Endothelial cell (in vitro differentiated cells): ENCODE measurements around the gene ADRA2B. TPM values are rescaled to one million over a fixed set of nuclear protein-coding genes. Genes with fewer than 3 reads are reported as not detected.

Experiments used
- DNase-seq: peaks from one replicate; pipeline ENCODE4 v3.0.0; 2021; ENCODE audit warnings: low spot score
- H3K27ac Mint-ChIP-seq: one replicate; pipeline ENCODE4 v1.8.0; 2021; ENCODE audit warnings: mixed read lengths, inconsistent platforms; ENCODE audit not compliant: unreplicated experiment
- H3K27me3 Mint-ChIP-seq: one replicate; pipeline ENCODE4 v1.8.0; 2021; ENCODE audit warnings: mild to moderate bottlenecking, moderate library complexity, mixed read lengths, inconsistent platforms; ENCODE audit not compliant: unreplicated experiment
- H3K36me3 Mint-ChIP-seq: one replicate; pipeline ENCODE4 v1.8.0; 2021; ENCODE audit warnings: mild to moderate bottlenecking, low read depth, mixed read lengths, inconsistent platforms; ENCODE audit not compliant: unreplicated experiment
- H3K4me1 Mint-ChIP-seq: one replicate; pipeline ENCODE4 v1.8.0; 2021; ENCODE audit warnings: mild to moderate bottlenecking, mixed read lengths, inconsistent platforms; ENCODE audit not compliant: unreplicated experiment
- H3K4me3 Mint-ChIP-seq: one replicate; pipeline ENCODE4 v1.8.0; 2021; ENCODE audit warnings: mild to moderate bottlenecking, mixed read lengths, inconsistent platforms; ENCODE audit not compliant: unreplicated experiment
- H3K9me3 Mint-ChIP-seq: one replicate; pipeline ENCODE4 v1.8.0; 2021; ENCODE audit warnings: mixed read lengths, inconsistent platforms; ENCODE audit not compliant: unreplicated experiment
- CTCF ChIP-seq: fragments of 200-600 bp; sonication (generic); IDR thresholded peaks from one replicate; pipeline ENCODE4 v1.5.0; 2021; ENCODE audit warnings: antibody characterized with exemption; ENCODE audit not compliant: unreplicated experiment
- total RNA-seq: library from RNA; stranded (reverse); fragmentation: NEBNext Ultra II Directional; extraction: Animal tissue kit (Norgen Biotek cat#: 25700); gene quantifications from one replicate; pipeline ENCODE4 v1.2.1, GENCODE V29; 2021; ENCODE audit not compliant: unreplicated experiment

The ADRA2B gene
- total RNA-seq, 1 donor from 2014 or later, result 0.46 TPM

- H3K4me3 Mint-ChIP-seq, result no peak overlapping the region
- H3K36me3 Mint-ChIP-seq, result no peaks in the 10 kb centered on the region
- peaks cover 5% of the 10 kb centered on the region for H3K4me1 Mint-ChIP-seq
- peaks cover 12% of the 10 kb centered on the region for H3K27me3 Mint-ChIP-seq
- TF ChIP-seq CTCF, result no peak
- no peaks in the 10 kb centered on the region for H3K9me3 Mint-ChIP-seq
- no peak overlapping the region for H3K27ac Mint-ChIP-seq
- no peak for DNase-seq
These were observed 18.8 kb upstream of the ADRA2B start for GRCh38 chr2:96135171-96135570.

GRCh38 chr2:96134421-96134820, 18.1 kb upstream of the ADRA2B start:
- H3K4me3 Mint-ChIP-seq, result no peak overlapping the region
- H3K27me3 Mint-ChIP-seq, result peaks cover 12% of the 10 kb centered on the region
- H3K4me1 Mint-ChIP-seq, result peaks cover 5% of the 10 kb centered on the region
- no peak for TF ChIP-seq CTCF
- H3K9me3 Mint-ChIP-seq, result no peaks in the 10 kb centered on the region
- no peaks in the 10 kb centered on the region for H3K36me3 Mint-ChIP-seq
- no peak for DNase-seq
- H3K27ac Mint-ChIP-seq, result no peak overlapping the region

GRCh38 chr2:96131813-96132745, 15.7 kb upstream of the ADRA2B start:
- H3K27ac Mint-ChIP-seq, result no peak overlapping the region
- no peaks in the 10 kb centered on the region for H3K9me3 Mint-ChIP-seq
- peaks cover 5% of the 10 kb centered on the region for H3K4me1 Mint-ChIP-seq
- no peaks in the 10 kb centered on the region for H3K36me3 Mint-ChIP-seq
- no peak overlapping the region for H3K4me3 Mint-ChIP-seq
- H3K27me3 Mint-ChIP-seq, result peaks cover 12% of the 10 kb centered on the region
- TF ChIP-seq CTCF, result no peak
- DNase-seq, result no peak

GRCh38 chr2:96131152-96131812, 14.9 kb upstream of the ADRA2B start:
- Mint-ChIP-seq H3K4me3 (no peak overlapping the region), H3K27me3 (peaks cover 12% of the 10 kb centered on the region), H3K27ac (no peak overlapping the region), H3K36me3 (no peaks in the 10 kb centered on the region), H3K4me1 (peaks cover 5% of the 10 kb centered on the region), H3K9me3 (no peaks in the 10 kb centered on the region)
- TF ChIP-seq CTCF, result no peak
- no peak for DNase-seq

DNA sequence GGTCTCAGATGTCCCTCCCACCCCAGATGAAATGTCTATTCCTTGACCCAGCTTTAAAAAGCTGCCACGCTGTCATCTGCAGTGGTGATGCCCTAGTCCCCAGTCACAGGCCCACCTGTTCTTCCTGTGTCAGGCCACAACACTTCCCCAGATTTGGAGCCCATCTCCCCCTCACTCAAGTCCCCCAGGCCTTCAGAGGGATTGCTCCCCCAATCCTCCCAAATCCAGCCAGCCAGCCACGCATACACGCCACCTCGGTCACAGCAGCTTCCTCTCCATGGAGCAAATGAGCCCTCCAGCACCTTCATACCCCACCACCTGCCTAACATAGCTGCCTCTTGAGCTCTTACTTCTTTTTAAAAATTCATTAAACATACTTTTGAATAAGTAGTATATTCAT, 14.1 kb upstream of the ADRA2B start:
- Mint-ChIP-seq H3K36me3 (peaks cover under 1% of the 10 kb centered on the region), H3K4me1 (peaks cover 5% of the 10 kb centered on the region), H3K27me3 (peaks cover 11% of the 10 kb centered on the region), H3K9me3 (no peaks in the 10 kb centered on the region), H3K4me3 (no peak overlapping the region), H3K27ac (no peak overlapping the region)
- no peak for TF ChIP-seq CTCF
- DNase-seq, result no peak
